PC-3 (cell line): ENCODE results near the gene CRISPLD2. TPM values are rescaled to one million over a fixed set of nuclear protein-coding genes. Genes with fewer than 3 reads are reported as not detected.
A peak's percentile ranks its signal among the peaks of the same experiment; 100 is the strongest.

ENCODE experiments used
- ATAC-seq: fragments of 200-7000 bp; cut with Tn5 transposase; 2 replicates; pipeline ENCODE4 v1.9.1; 2020; ENCODE audit warnings: mild to moderate bottlenecking, moderate library complexity
- BruUV-seq: library from RNA; stranded (reverse); fragments of 400-500 nt; replicated peaks from 2 replicates; lab custom pipeline; 2021; lab: Mats Ljungman, UMichigan
- CTCF ChIA-PET: fragments of 300-600 bp; sonication (Branson Sonifier 250); formaldehyde crosslinking; loops from one replicate; lab custom pipeline; 2022; ENCODE audit warnings: antibody characterized with exemption; lab: Charles Lee
- POLR2A ChIA-PET: fragments of 300-600 bp; sonication (Branson Sonifier 250); formaldehyde crosslinking; loops from one replicate; lab custom pipeline; 2022; ENCODE audit warnings: antibody characterized with exemption; ENCODE audit not compliant: unreplicated experiment; lab: Charles Lee
- DNase-seq: peaks from one replicate; pipeline ENCODE4 v3.0.0-alpha.2; 2015
- H2AFZ ChIP-seq: fragments of 300-600 bp; sonication (generic); 2 replicates; pipeline ENCODE4 v1.6.0; 2016; ENCODE audit warnings: antibody characterized with exemption, low read length
- H3F3A ChIP-seq: fragments of 300-600 bp; sonication (generic); one replicate; pipeline ENCODE4 v1.6.0; 2017; ENCODE audit warnings: antibody characterized with exemption, low read length, control low read depth, mild to moderate bottlenecking; ENCODE audit not compliant: unreplicated experiment
- H3K27ac ChIP-seq: fragments of 300-600 bp; sonication (generic); 2 replicates; pipeline ENCODE4 v1.5.1; 2016; ENCODE audit warnings: mild to moderate bottlenecking, low read length
- H3K27me3 ChIP-seq: fragments of 300-600 bp; sonication (generic); 2 replicates; pipeline ENCODE4 v1.6.1; 2016; ENCODE audit warnings: low read length, mixed read lengths
- H3K36me3 ChIP-seq: fragments of 300-600 bp; sonication (generic); 2 replicates; pipeline ENCODE4 v1.6.1; 2016; ENCODE audit warnings: low read depth, mixed run types, low read length, mixed read lengths
- H3K4me1 ChIP-seq: fragments of 300-600 bp; sonication (generic); 2 replicates; pipeline ENCODE4 v1.5.1; 2016; ENCODE audit warnings: low read length; ENCODE audit not compliant: insufficient read depth
- H3K4me2 ChIP-seq: fragments of 300-600 bp; sonication (generic); 2 replicates; pipeline ENCODE4 v1.6.0; 2016; ENCODE audit warnings: low read length
- H3K4me3 ChIP-seq: fragments of 300-600 bp; sonication (generic); 2 replicates; pipeline ENCODE4 v1.5.1; 2016; ENCODE audit warnings: mild to moderate bottlenecking, low read length, mixed read lengths
- H3K79me2 ChIP-seq: fragments of 300-600 bp; sonication (generic); 2 replicates; pipeline ENCODE4 v1.6.1; 2017; ENCODE audit warnings: low read length, mixed read lengths
- H3K9ac ChIP-seq: fragments of 300-600 bp; sonication (generic); 2 replicates; pipeline ENCODE4 v1.6.0; 2016; ENCODE audit warnings: mild to moderate bottlenecking, low read length
- H3K9me2 ChIP-seq: fragments of 300-600 bp; sonication (generic); replicated peaks from 2 replicates; pipeline ENCODE4 v1.6.1; 2016; ENCODE audit warnings: mixed run types, low read length, mixed read lengths
- H3K9me3 ChIP-seq: fragments of 300-600 bp; sonication (generic); 2 replicates; pipeline ENCODE4 v1.6.1; 2016; ENCODE audit warnings: low read length, mixed read lengths
- H4K20me1 ChIP-seq: fragments of 300-600 bp; sonication (generic); 2 replicates; pipeline ENCODE4 v1.6.1; 2016; ENCODE audit warnings: low read length, mixed read lengths
- EZH2 ChIP-seq: fragments of 300-600 bp; sonication (generic); IDR thresholded peaks from one replicate; pipeline ENCODE4 v1.6.1; 2017; ENCODE audit warnings: antibody characterized with exemption, mild to moderate bottlenecking, low read length; ENCODE audit not compliant: unreplicated experiment
- EZH2phosphoT487 ChIP-seq: fragments of 300-600 bp; sonication (generic); IDR thresholded peaks from 2 replicates; pipeline ENCODE4 v1.6.1; 2018; ENCODE audit warnings: mild to moderate bottlenecking, antibody characterized with exemption, low read length, borderline replicate concordance
- intact Hi-C: fragments of 100-400 bp; cut with micrococcal nuclease; formaldehyde crosslinking; loops from 2 replicates; pipeline ENCODE4 v1.9.0; 2023
- total RNA-seq: library from RNA; depleted of rRNA; stranded (reverse); fragments of >200 nt; gene quantifications from 2 replicates; pipeline ENCODE4 v1.2.3, GENCODE V29; 2014
- TF ChIP-seq, protein P1 (sequence below): fragments of 300-600 bp; sonication (generic); conservative IDR thresholded peaks from 2 replicates; pipeline ENCODE4 v1.5.1; 2017; ENCODE audit warnings: antibody characterized with exemption, low read depth, mild to moderate bottlenecking, low read length

CRISPLD2 gene
- total RNA-seq, 1 experiment from 2014 or later, result 2.8 TPM

DNA sequence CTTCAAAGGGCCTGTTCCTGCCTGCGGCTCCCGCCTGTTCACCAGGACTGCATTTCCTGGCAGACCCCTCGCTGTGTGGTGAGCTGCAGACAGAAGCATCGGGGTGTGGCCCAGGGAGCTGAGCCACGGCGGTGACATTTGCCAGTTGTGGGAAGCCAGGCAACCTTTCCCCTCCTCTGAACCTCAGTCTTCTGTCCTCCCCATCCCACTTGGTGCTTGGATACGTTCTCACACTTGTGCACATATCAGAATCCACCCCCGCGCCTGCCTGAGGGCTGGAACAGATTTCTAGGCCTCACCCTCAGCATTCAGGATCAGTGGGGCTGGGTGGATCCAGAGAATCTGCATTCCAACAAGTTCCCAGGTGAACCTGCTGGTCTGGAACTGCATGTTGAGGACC is 63.5 kb downstream of the CRISPLD2 start:
- intact Hi-C loops, result no loop called here
- DNase-seq (no peak), ATAC-seq (no peak)
- Histone ChIP-seq H3K9me2 (no peaks in the 10 kb centered on the region), H3K9me3 (no peaks in the 10 kb centered on the region), H3F3A (no peaks in the 10 kb centered on the region), H3K79me2 (no peaks in the 10 kb centered on the region), H3K36me3 (no peaks in the 10 kb centered on the region), H3K4me2 (no peak overlapping the region), H4K20me1 (no peaks in the 10 kb centered on the region), H3K4me1 (peaks cover 9% of the 10 kb centered on the region), H3K27me3 (no peaks in the 10 kb centered on the region), H3K27ac (no peak overlapping the region), H3K9ac (no peak overlapping the region), H3K4me3 (no peak overlapping the region), H2AFZ (no peak overlapping the region)
- TF ChIP-seq EZH2, result no peak
- TF ChIP-seq, protein P1, sequence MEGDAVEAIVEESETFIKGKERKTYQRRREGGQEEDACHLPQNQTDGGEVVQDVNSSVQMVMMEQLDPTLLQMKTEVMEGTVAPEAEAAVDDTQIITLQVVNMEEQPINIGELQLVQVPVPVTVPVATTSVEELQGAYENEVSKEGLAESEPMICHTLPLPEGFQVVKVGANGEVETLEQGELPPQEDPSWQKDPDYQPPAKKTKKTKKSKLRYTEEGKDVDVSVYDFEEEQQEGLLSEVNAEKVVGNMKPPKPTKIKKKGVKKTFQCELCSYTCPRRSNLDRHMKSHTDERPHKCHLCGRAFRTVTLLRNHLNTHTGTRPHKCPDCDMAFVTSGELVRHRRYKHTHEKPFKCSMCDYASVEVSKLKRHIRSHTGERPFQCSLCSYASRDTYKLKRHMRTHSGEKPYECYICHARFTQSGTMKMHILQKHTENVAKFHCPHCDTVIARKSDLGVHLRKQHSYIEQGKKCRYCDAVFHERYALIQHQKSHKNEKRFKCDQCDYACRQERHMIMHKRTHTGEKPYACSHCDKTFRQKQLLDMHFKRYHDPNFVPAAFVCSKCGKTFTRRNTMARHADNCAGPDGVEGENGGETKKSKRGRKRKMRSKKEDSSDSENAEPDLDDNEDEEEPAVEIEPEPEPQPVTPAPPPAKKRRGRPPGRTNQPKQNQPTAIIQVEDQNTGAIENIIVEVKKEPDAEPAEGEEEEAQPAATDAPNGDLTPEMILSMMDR, result no peak
- no peak for TF ChIP-seq EZH2phosphoT487
- ChIA-PET CTCF (no interaction called here), POLR2A (no interaction called here)
- BruUV-seq, result no TSS peak

DNA sequence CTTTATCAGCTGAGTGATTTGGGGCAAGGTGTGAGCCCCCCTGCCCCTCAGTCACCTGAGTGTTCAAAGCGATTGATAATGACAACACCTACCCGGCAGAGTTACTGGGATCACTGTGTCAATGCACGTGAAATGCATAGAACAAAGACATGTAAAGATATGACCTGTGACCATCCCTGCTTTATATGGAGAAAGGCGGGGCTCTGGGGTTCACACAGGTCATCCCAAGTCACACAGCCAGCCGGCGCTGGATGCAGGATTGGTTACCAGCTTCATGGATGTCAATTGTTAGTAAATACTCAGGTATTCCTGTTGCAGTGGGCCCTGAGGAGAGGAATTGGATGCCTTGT is 64.4 kb downstream of the CRISPLD2 start:
- ChIA-PET CTCF (no interaction called here), POLR2A (no interaction called here)
- TF ChIP-seq EZH2 (no peak), EZH2phosphoT487 (no peak)
- TF ChIP-seq, protein P1, result no peak
- Histone ChIP-seq H3K9ac (no peak overlapping the region), H3K79me2 (no peaks in the 10 kb centered on the region), H3K4me2 (no peak overlapping the region), H3K9me3 (no peaks in the 10 kb centered on the region), H3K27ac (no peak overlapping the region), H3K9me2 (no peaks in the 10 kb centered on the region), H3K27me3 (no peaks in the 10 kb centered on the region), H3K4me1 (peaks cover 11% of the 10 kb centered on the region), H2AFZ (no peak overlapping the region), H4K20me1 (no peaks in the 10 kb centered on the region), H3F3A (no peaks in the 10 kb centered on the region), H3K36me3 (no peaks in the 10 kb centered on the region), H3K4me3 (no peak overlapping the region)
- DNase-seq (no peak), ATAC-seq (no peak)
- BruUV-seq, result no TSS peak
- intact Hi-C loops, result no loop called here

DNA sequence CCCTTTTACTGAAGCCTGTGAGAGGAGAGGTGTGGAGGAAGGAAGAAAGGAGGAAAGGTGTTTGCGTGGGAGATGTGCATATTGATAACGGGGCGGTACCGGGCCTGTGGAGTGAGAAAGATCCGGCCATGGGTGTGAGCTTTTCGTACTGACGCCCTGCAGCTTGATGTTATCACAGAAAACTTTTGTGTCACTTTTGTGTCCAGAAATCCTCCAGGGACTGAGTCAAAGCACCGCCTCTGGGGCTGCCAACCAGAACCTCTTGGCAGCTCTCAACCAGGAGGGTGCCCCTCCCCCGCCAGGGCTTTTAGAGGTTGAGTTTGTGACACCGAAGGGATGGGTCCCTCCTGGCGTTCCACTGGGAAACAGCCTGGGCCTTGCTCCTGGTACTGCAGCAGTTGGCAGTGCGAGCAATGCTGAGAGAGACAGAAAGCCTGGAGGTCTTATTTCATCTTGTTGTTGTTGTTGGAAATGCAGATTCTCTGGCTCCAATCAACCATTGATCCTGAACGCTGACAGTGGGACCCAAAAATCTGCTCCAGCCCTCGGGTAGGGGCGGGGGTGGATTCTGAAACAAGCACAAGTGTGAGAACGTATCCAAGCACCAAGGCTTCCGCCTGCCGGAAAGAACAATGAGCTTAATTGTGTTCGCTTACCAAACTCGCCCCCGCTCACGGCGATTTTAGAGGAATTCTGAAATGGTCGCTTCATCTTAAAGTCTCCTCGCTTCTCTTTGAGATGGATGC is 65.0 kb downstream of the CRISPLD2 start:
- H3K9ac ChIP-seq, result no peak overlapping the region
- no peak overlapping the region for H2AFZ ChIP-seq
- H3K27ac ChIP-seq, result no peak overlapping the region
- TF ChIP-seq EZH2phosphoT487 (no peak), EZH2 (no peak)
- TF ChIP-seq, protein P1, result no peak
- intact Hi-C loops, result no loop called here
- no peak overlapping the region for H3K4me3 ChIP-seq
- H3K9me2 ChIP-seq, result no peaks in the 10 kb centered on the region
- H3K27me3 ChIP-seq, result no peaks in the 10 kb centered on the region
- peaks cover 14% of the 10 kb centered on the region for H3K4me1 ChIP-seq
- ChIA-PET POLR2A (no interaction called here), CTCF (no interaction called here)
- no peaks in the 10 kb centered on the region for H3K79me2 ChIP-seq
- H4K20me1 ChIP-seq, result no peaks in the 10 kb centered on the region
- H3K9me3 ChIP-seq, result no peaks in the 10 kb centered on the region
- DNase-seq (peak; percentile 30), ATAC-seq (no peak)
- BruUV-seq, result no TSS peak
- no peaks in the 10 kb centered on the region for H3K36me3 ChIP-seq
- no peaks in the 10 kb centered on the region for H3F3A ChIP-seq
- H3K4me2 ChIP-seq, result no peak overlapping the region
